Uterus (tissue), 4 donors: ENCODE results near the gene ARFGEF3. TPM values are rescaled to one million over a fixed set of nuclear protein-coding genes. Genes with fewer than 3 reads are reported as not detected.

Experiments used
- DNase-seq, 2 donors: peaks; one replicate each; pipeline ENCODE4 v3.0.0-alpha.2; 2019 to 2020
- H3K27ac ChIP-seq, 2 donors: fragments of 200-600 bp; sonication (generic); 1 replicate in 1 of 2; 2 replicates in 1 of 2; pipeline ENCODE4 v1.5.1; 2016 to 2018
- H3K27me3 ChIP-seq, 2 donors: fragments of 200-600 bp; sonication (generic); one replicate each; pipeline ENCODE4 v1.5.1; 2018 to 2019; ENCODE audit warnings: control low read depth in 1 of 2
- H3K36me3 ChIP-seq, 2 donors: fragments of 200-600 bp; sonication (generic); one replicate each; pipeline ENCODE4 v1.5.1; 2019; ENCODE audit warnings: control low read depth in 1 of 2
- H3K4me1 ChIP-seq, 2 donors: fragments of 200-600 bp; sonication (generic); one replicate each; pipeline ENCODE4 v1.5.1; 2018 to 2019; ENCODE audit warnings: control low read depth in 1 of 2
- H3K4me3 ChIP-seq, 2 donors: fragments of 200-600 bp; sonication (generic); 1 replicate in 1 of 2; 2 replicates in 1 of 2; pipeline ENCODE4 v1.5.1; 2018 to 2019; ENCODE audit warnings: mild to moderate bottlenecking in 1 of 2
- H3K9me3 ChIP-seq, 2 donors: fragments of 200-600 bp; sonication (generic); one replicate each; pipeline ENCODE4 v1.5.1; 2019; ENCODE audit warnings: control low read depth in 1 of 2
- POLR2A ChIP-seq, 2 donors: fragments of 450-650 bp; IDR thresholded peaks; one replicate each; pipeline ENCODE4 v1.6.1; 2016; ENCODE audit warnings: antibody characterized with exemption in 2 of 2, mild to moderate bottlenecking in 1 of 2, moderate library complexity in 1 of 2
- intact Hi-C: fragments of 100-400 bp; cut with DNase I; formaldehyde crosslinking; loops from one replicate; pipeline ENCODE4 v1.15.1; 2023; ENCODE audit warnings: low total_unique reads
- total RNA-seq, 4 donors: library from RNA; depleted of rRNA in 3 of 4; stranded (reverse); fragments of >200 nt in 3 of 4; gene quantifications; one replicate each; pipeline versions ENCODE4 v1.1.0 to v1.2.4, GENCODE V29; 2014 to 2023
- TF ChIP-seq, protein P1 (sequence below), 4 experiments: fragments of 200-600 bp in 2 of 4; fragments of 450-650 bp in 2 of 4; sonication (generic) in 2 of 4; IDR thresholded peaks; one replicate each; pipeline ENCODE4 v1.5.1; 2016 to 2019; ENCODE audit warnings: antibody characterized with exemption in 4 of 4, mild to moderate bottlenecking in 2 of 4, moderate library complexity in 1 of 4
- donor health status: DM: yes; HTN: yes; CAD: no.

Gene ARFGEF3
- total RNA-seq, 4 donors from 2014 or later, result 0.88 to 5.8 (median 2.4) TPM

- no peak overlapping the region for H3K4me3 ChIP-seq
- no peaks in the 10 kb centered on the region for H3K4me1 ChIP-seq
- no peaks in the 10 kb centered on the region for H3K36me3 ChIP-seq
- no peaks in the 10 kb centered on the region for H3K9me3 ChIP-seq
- TF ChIP-seq, protein P1, sequence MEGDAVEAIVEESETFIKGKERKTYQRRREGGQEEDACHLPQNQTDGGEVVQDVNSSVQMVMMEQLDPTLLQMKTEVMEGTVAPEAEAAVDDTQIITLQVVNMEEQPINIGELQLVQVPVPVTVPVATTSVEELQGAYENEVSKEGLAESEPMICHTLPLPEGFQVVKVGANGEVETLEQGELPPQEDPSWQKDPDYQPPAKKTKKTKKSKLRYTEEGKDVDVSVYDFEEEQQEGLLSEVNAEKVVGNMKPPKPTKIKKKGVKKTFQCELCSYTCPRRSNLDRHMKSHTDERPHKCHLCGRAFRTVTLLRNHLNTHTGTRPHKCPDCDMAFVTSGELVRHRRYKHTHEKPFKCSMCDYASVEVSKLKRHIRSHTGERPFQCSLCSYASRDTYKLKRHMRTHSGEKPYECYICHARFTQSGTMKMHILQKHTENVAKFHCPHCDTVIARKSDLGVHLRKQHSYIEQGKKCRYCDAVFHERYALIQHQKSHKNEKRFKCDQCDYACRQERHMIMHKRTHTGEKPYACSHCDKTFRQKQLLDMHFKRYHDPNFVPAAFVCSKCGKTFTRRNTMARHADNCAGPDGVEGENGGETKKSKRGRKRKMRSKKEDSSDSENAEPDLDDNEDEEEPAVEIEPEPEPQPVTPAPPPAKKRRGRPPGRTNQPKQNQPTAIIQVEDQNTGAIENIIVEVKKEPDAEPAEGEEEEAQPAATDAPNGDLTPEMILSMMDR (IDR thresholded peaks at IDR 0.05), result no peak
- no peak for TF ChIP-seq POLR2A (IDR thresholded peaks at IDR 0.05)
- DNase-seq, result no peak
- intact Hi-C loops, result no loop called here
- no peak overlapping the region for H3K27ac ChIP-seq
- H3K27me3 ChIP-seq, result no peaks in the 10 kb centered on the region
These were observed 21.4 kb downstream of the ARFGEF3 start for GRCh38 chr6:138182939-138183789.

DNA sequence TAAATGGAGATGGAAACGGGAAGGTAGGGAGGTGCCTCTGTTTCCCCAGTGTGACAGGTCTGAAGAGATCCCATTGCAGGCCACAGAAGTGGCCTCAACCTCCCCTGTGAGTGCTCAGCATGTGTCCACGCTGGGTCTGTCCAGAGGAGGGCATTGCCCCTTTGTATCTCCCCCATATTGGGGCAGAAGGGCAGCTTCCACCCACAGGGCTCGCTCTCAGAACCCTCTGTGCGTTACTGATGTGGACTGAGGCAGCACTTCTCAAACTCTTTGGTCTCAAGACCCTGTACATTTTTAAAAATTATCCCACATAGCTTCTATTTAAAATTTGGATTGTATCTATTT lies 22.0 kb downstream of the ARFGEF3 start:
- TF ChIP-seq, protein P1 (IDR thresholded peaks at IDR 0.05), result no peak
- TF ChIP-seq POLR2A (IDR thresholded peaks at IDR 0.05), result no peak
- Histone ChIP-seq H3K4me1 (no peaks in the 10 kb centered on the region), H3K4me3 (no peak overlapping the region), H3K27me3 (no peaks in the 10 kb centered on the region), H3K9me3 (no peaks in the 10 kb centered on the region), H3K36me3 (no peaks in the 10 kb centered on the region), H3K27ac (no peak overlapping the region)
- intact Hi-C loops, result no loop called here
- no peak for DNase-seq

- no peaks in the 10 kb centered on the region for H3K36me3 ChIP-seq
- no peaks in the 10 kb centered on the region for H3K9me3 ChIP-seq
- no peak overlapping the region for H3K4me3 ChIP-seq
- no peak for DNase-seq
- H3K27me3 ChIP-seq, result no peaks in the 10 kb centered on the region
- TF ChIP-seq POLR2A (IDR thresholded peaks at IDR 0.05), result no peak
- TF ChIP-seq, protein P1 (IDR thresholded peaks at IDR 0.05), result no peak
- intact Hi-C loops, result no loop called here
- no peaks in the 10 kb centered on the region for H3K4me1 ChIP-seq
- H3K27ac ChIP-seq, result no peak overlapping the region
These were observed 22.5 kb downstream of the ARFGEF3 start for GRCh38 chr6:138184230-138184629.

DNA sequence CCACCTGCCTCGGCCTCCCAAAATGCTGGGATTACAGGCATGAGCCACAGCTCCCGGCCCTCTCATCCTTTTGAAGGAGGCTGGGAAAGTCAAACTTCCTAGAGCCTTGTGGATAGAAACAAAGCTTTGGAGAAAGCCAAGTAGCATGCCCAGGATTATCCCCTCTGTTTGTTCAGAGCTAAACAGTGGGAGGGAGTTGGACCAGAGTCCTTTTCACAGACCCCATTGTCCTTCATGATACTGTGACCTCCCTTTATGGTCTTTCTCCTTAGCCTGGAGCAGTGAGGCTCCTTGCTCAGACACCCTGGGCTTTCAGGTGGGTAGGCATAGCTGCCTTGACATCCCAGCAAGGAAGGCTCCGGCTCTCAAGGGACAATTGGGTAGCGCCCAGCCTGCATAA lies 25.4 kb downstream of the ARFGEF3 start:
- no peak for DNase-seq
- Histone ChIP-seq H3K4me3 (no peak overlapping the region), H3K9me3 (no peaks in the 10 kb centered on the region), H3K27ac (no peak overlapping the region), H3K27me3 (no peaks in the 10 kb centered on the region), H3K36me3 (no peaks in the 10 kb centered on the region), H3K4me1 (no peaks in the 10 kb centered on the region)
- no peak for TF ChIP-seq POLR2A (IDR thresholded peaks at IDR 0.05)
- TF ChIP-seq, protein P1 (IDR thresholded peaks at IDR 0.05), result no peak
- intact Hi-C loops, result no loop called here

- TF ChIP-seq, protein P1 (IDR thresholded peaks at IDR 0.05), result no peak
- TF ChIP-seq POLR2A (IDR thresholded peaks at IDR 0.05), result no peak
- DNase-seq, result no peak
- H3K9me3 ChIP-seq, result no peaks in the 10 kb centered on the region
- no peaks in the 10 kb centered on the region for H3K36me3 ChIP-seq
- intact Hi-C loops, result no loop called here
- no peak overlapping the region for H3K27ac ChIP-seq
- no peak overlapping the region for H3K4me3 ChIP-seq
- H3K27me3 ChIP-seq, result no peaks in the 10 kb centered on the region
- H3K4me1 ChIP-seq, result no peaks in the 10 kb centered on the region
These were observed 26.7 kb downstream of the ARFGEF3 start for GRCh38 chr6:138188278-138188941.
